ENCODE data around the gene DNM1L.
A peak's percentile ranks its signal among the peaks of the same experiment; 100 is the strongest.
"Not testable (repeated sequence)": the region's sequence is repeated elsewhere in the genome, so short reads cannot be mapped to it uniquely, and the experiment has no call there.

DNM1L gene

DNA sequence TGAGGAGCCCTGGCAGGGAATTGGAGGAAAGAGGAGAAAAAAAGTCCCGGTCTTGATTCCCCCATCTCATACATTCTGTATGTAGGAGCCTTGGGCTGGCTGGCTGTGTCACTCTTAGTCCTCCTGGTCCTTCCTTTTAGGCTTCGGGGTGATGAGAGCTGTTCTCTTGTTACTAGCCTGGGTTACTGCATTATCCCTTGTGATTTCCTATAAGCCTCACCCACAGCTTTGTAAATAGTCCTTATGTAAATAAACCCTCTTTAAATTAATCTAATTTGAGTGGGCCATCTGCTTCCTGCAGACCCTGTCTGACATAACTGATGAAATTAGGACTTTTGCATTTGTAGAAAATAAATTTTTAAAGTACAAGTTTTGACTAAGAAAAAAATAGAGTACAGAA is 19.2 kb downstream of the DNM1L start:
- DNase-seq = no peak

DNA sequence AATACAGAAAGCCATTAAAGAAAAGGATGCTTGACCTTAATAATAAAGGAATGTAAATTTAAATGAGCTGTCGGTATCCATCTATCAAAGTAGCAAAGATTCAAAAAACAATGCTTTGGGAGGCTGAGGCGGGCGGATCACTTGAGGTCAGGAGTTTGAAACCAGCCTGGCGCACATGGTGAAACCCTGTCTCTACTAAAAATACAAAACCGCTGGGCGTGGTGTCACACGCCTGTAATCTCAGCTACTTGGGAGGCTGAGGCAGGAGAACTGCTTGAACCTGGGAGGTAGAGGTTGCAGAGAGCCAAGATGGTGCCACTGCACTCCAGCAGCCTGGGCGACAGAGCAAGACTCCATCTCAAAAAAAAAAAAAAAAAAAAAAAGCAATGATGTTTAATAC is 20.3 kb downstream of the DNM1L start:
- not testable (repeated sequence) for DNase-seq

DNA sequence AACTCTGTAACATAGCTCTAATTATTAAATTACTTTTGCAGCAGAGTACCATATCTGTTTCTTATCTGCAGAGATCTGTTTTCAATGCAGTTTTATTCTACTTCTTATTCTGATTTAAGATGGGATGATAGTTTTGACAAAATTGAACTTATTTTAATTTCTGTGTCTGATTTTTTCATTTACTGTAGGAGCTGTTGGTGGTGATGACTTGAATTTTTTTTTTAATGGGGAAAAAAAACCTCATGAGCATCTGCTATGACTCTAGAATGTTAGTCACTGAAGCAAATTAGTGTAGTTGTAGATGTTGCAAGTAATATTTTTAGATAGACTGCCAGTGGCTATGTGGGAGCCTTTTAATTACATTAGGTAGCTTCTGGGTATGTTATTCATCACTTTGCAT is 23.4 kb downstream of the DNM1L start:
- DNase-seq = no peak

DNA sequence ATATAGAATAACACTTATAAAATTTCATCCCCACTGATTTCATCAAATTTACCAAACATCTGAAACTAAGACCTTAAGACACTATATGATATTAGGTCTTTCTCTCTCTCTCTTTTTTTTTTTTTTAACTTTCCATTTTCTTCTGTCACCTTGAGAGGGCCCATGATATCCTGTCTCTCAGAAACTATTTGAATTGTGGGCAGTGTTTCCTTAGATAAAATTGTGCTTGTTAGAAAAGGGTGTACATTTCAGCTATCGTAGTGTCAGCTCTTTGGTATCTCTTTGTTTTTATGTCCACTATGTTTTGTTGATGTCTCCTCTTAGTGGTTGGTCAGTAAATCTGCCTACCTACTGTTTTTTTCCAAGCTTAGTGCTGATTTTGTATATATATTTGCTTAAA is 23.8 kb downstream of the DNM1L start:
- no peak for DNase-seq

DNA sequence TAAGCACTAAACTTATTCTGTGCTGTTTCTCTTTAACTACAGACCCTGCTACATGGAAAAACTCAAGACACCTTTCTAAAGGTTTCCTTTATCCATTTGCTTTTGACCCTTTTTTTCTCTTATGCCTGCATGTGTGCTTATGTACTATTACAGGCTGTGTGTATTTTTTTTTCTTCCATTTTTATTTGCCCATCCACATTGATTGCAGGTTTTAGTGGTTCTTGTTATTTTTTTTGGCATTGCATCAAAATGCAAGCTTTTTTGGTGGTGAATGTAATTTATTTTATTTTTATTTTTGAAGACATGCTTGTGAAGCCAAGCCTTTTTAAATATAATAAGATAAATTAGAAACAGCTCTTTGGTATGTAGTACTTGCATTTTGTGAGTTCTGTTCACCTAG is 26.7 kb downstream of the DNM1L start:
- no peak for DNase-seq

DNA sequence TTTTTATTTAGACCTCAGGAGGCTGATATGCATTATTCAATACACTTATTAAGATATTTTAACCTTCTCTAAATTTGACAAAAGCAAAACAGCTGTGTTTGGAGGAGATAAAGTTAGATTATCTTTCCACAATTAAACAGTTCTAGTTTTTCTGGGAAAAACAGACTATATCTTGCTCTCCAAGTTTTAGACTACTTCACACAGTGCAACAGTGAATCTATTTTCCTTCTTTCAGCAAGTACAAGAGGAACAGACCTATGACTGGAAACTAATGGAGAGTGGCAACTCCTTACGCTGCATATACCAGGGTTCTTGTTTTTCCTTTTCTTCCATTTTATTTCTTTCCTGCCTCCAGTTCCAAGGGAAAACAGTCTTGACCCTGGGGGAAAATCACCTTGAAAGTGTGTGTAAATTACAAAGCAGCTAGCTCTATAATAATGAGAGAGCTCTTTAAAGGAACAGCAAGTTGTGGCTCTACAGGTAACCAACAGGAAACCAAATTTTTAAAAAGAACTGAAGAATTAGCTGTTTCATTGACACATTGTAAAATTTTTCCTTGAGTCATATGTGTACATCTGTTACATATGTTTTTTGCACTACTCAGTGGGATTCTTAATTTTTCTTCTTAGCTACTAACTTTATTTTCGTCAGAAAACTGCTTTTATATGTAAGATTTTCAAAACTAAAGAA is 27.4 kb downstream of the DNM1L start:
- DNase-seq = no peak

GRCh38 chr12:32708926-32709325 is 29.8 kb downstream of the DNM1L start:
- DNase-seq = no peak

DNA sequence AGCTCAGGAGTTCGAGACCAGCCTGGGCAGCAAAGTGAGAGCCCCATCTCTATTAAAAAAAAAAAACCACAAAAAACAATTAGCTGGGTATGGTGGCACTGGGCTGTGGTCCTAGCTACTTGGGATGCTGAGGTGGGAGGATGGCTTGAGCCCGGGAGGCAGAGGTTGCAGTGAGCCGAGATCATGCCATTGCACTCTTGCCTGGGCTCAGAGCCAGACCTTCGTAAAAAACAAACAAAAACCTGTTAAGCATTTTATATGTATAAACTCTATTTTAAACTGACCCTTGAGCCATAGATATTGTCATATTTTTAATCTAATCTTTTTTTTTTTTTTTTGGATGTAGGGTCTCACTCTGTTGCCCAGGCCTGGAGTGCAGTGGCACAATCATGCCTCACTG is 35.7 kb downstream of the DNM1L start:
- DNase-seq = no peak

GRCh38 chr12:32718926-32719325 is 39.8 kb downstream of the DNM1L start:
- DNase-seq = no peak

GRCh38 chr12:32725308-32725707 is 46.2 kb downstream of the DNM1L start:
- DNase-seq = not testable (repeated sequence)

- DNase-seq = no peak
Observed at GRCh38 chr12:32726286-32726685, 47.2 kb downstream of the DNM1L start.

DNA sequence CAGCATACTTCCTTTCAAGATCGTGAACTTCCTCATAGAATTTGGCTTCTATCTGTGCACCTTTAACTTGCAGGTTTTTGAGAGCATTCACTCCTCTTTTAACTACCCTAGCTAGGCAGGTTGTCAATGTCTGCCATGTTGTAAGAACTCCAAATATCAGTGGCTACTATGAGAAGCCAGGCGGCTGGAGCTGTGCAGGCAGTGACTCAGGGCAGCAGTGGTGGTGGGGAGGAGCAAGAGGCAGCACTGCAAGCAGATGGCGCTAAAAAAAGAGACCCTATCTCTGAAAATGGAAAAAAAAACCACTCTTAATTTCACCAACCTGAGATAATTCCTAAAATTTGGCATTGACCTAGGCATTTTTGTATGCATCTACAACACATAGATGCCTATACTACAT is 48.1 kb downstream of the DNM1L start:
- DNase-seq = no peak

DNA sequence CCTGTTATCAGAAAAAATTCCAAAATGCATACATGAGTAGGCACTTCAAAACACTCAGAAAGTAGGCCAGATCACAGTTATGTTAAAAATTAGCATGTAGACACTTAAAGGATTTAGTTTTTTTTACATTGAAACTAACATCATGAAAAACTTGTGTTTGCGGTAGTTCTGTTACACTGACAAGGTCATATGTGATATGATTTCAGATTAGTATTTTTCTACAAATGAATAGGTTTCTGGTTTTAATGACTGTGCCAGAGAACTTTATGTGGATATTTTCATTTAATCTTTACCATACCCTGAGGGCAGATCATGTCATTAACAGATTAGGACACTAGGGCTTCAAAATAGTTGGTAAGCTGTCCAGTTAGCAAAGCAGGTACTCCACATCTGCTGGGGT is 55.9 kb downstream of the DNM1L start:
- DNase-seq = no peak

DNA sequence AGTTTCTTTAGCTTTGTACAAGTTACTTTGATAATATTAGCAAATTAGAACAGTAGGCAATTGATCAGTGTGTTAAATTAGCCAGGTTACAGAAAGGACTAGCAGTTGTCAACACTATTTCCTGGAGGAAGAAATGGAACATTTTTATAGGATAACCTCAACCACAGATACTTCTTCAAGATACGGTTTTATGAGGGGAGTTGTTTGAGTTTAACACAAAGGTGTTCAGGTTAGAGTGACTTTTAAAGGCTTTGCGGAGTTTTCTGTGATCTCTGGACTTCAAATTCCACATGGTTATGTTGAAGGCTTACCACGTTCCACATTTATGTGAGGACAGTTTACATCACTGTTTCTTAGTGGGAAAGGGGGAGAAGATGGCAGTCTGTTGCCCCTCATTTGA is 57.3 kb downstream of the DNM1L start:
- no peak for DNase-seq

DNA sequence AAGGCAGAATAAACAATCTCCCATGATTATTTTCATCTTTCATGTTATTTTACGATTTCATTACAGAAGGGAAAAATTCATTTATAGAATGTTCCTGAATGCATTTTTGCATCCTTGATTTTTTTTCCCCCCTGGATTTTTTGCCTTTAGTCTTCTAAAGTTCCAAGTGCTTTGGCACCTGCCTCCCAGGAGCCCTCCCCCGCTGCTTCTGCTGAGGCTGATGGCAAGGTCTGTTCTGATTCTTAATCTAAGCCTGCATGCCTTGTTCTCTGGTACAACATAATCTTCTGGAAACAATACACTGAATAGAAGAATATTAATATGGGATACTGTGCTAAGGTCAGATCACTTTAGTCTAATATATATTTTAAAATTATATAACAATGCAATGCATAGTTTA is 58.6 kb downstream of the DNM1L start:
- no peak for DNase-seq

DNA sequence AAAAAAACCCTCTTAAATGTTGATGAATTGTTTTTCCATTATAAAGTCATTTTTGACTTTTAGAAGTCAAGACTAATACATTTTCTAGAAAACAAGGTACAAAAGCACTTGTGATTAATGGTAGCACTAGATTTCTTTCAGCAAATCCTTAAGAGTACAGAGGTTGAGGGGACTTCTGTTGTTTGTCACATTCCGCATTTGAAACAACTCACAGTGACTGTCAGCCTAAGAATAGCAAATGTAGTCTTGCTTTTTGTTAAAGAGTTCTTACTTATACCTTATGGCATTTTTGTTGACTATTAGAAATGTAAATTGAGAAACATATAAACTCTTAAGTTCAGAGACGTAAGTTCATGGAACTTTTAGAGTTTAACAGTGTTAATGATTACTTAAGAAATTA is 60.2 kb downstream of the DNM1L start:
- DNase-seq = no peak

GRCh38 chr12:32742133-32742532 is 63.0 kb downstream of the DNM1L start:
- DNase-seq = no peak

DNA sequence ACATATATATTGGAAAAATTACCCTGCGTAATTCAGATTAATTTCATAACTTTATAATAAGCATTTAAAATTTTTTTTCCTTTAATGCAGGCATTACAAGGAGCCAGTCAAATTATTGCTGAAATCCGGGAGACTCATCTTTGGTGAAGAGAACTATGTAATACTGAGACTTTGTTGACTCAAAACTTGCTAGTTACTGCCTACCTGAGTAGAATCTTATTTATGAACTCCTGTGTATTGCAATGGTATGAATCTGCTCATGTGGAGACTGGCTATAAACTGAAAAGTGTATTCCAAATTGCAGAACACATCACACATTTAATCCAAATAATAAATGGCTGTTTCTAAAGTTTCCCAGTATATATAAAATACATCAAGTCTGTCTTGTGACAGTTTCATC is 64.2 kb downstream of the DNM1L start:
- DNase-seq = no peak

DNA sequence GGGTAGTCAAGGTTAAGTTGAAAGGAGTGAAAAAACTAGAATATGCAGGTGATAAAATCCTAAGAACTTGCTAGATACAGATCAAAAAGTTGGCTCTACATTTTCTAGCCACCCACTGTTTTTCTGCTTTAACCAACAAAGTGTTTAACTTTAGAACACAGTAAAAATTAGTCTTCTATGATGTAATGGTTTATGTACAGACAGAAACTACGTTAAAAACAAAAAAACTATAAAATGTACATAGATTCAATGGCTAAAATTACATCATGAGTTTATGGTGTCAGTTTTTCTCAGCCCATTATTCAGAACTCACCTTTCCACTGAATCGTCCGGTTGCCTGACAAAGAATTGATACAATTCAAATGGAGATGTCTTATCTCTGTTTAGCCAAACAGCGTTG is 74.5 kb downstream of the DNM1L start:
- no peak for DNase-seq

GRCh38 chr12:32754111-32754510 is 75.0 kb downstream of the DNM1L start:
- no peak for DNase-seq

DNA sequence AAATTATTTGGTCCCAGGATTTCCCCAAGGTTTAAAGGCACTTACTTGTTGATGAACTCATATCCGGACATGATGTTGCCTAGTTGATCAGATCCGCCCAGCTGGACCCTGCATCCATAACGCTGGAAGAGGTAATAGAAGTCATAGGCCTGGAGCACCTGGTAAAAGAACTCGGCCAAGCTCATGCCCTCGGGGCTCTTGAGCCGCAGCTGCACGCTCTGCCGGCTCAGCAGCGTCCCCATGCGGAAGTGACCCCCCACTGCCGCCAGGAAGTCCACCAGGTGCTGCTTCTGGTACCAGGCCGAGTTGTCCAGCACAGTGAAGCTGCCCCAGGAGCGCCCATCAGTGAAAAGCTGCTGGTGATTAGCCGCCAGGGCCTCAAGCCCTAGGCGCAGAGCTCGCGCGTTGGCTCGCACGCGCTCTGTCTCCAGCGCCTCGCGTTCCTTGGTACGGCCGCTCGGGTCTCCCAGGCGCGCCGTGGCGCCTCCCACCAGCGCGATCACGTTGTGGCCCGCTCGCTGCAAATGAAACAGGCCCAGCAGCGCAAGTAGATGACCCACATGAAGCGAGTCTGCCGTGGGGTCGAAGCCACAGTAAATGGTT is 76.1 kb downstream of the DNM1L start:
- DNase-seq = peak; percentile 91

- peak; percentile 97 for DNase-seq
Observed at GRCh38 chr12:32755654-32756475, 76.8 kb downstream of the DNM1L start, which contains the start of gene YARS2. Gene YARS2, minus strand, starts transcription at chr12:32755897. Its CDS starts 23 bp downstream, at chr12:32755874.

DNA sequence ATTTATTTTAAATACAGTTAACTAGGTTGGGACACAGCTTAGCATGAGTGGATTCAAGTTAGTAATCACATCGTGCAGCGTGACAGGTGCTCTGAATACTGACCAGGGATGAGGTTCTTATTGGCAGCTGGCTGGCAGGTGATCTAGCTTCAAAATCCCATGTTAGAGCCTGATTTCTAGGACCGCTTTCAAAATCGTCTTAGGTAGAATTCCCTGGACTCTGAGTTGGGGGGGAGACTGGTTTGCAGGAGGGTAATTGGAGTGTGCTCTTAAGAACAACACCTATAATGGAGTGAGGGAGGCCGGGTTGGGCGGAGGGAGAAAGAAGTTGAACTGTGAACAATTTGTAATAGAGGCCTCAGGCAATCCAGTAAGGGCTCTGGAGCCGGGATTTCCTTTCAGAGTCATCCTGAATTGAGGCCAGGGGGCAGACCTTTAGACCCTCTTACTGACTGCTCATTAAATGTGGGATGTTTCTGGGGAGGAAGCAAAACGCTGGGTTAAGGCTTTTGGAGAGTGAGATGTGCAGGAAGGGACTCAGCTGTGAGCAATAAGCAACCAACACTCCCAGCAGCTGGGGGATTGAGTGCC is 77.5 kb downstream of the DNM1L start:
- no peak for DNase-seq

GRCh38 chr12:32757157-32757556 is 78.1 kb downstream of the DNM1L start:
- no peak for DNase-seq

All from RPMI8226 (cell line).